HuH-7 (cell line): ENCODE results near the gene TMEM126B.

Experiments used
- DNase-seq: peaks from one replicate; pipeline ENCODE4 v3.0.0; 2011; ENCODE audit warnings: low spot score

TMEM126B gene

GRCh38 chr11:85682330-85683305, 54.2 kb downstream of the TMEM126B start:
- peak; percentile 84 for DNase-seq

- DNase-seq: no peak
Observed at GRCh38 chr11:85685125-85685819, 56.9 kb downstream of the TMEM126B start.

GRCh38 chr11:85685820-85686459, 57.5 kb downstream of the TMEM126B start, which contains the start of gene CCDC89:
CCDC89 (minus strand) TSS chr11:85686195; CDS start chr11:85686130, 65 bp downstream.
- no peak for DNase-seq
